GF-D8 (cell line): ENCODE results near the gene HYAL3.
"Not testable (repeated sequence)": the region's sequence is repeated elsewhere in the genome, so short reads cannot be mapped to it uniquely, and the experiment has no call there.

Experiments
- DNase-seq: peaks from one replicate; lab custom pipeline; 2025; lab: John Stamatoyannopoulos, UW

Gene HYAL3

DNA sequence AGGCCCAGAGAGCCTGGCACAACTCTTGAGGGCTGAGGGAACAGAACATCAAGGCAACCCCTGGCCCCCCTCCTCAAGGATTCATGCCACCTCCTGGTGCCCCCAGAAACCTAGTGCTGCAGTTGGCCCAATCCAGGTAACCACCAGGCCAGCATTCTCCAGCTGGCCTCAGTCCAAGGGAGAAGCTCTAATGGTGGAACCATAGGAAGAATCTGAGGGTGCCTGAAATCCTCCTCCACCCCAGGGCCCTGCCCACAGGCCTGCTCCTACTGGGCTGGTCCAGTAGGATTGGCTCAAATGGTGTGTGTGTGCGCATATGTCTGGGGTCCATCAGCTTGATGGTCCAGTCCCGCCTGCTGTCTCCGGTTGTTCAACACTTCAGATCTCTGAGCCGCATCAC is 15.6 kb upstream of the HYAL3 start:
- no peak for DNase-seq

DNA sequence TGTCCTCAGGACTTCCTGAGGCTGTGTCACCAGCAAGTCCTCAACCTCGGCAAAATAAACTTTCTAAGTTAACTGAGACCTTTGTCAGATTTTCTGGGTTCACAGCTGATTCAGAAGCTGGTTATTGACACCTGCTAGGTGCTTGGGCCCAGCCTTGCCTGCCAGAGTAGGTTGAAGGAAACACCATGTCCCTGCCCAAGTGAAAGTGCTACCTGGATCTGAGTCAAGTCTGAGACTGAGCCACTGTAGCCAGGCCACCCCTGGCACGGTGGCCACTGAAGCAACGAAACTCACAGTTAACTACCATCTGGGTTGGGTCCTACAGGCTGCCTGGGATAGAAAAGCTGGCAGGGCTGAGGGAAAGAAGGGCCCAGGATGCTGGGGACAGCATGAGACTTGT is 15.1 kb upstream of the HYAL3 start:
- no peak for DNase-seq

DNA sequence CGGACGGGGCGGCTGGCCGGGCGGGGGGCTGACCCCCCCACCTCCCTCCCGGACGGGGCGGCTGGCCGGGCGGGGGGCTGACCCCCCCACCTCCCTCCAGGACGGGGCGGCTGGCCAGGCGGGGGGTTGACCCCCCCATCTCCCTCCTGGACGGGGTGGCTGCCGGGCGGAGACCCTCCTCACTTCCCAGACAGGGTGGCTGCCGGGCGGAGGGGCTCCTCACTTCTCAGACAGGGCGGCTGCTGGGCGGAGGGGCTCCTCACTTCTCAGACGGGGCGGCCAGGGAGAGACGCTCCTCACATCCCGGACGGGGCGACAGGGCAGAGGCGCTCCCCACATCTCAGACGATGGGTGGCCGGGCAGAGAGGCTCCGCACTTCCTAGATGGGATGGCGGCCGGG is 12.8 kb upstream of the HYAL3 start:
- not testable (repeated sequence) for DNase-seq

DNA sequence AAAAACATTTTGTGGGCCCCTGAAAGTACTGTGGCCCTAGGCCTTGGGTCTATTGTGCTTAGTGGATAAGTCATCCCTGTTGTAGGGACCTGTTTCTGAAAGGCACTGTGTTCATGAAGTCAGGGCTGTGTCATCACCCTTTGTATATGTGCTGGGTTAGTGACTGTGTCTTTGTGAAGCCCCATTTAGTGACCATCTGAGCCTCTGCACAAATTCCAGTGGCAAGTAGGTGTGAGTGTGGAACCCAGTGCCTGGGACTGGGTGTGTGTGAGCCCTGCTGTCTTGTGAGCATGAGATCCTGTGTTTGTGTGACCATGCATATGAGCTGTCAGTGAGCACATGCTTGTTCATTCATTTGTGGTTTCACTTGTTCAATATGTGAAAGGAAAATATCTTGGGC is 5.4 kb upstream of the HYAL3 start:
- no peak for DNase-seq

DNA sequence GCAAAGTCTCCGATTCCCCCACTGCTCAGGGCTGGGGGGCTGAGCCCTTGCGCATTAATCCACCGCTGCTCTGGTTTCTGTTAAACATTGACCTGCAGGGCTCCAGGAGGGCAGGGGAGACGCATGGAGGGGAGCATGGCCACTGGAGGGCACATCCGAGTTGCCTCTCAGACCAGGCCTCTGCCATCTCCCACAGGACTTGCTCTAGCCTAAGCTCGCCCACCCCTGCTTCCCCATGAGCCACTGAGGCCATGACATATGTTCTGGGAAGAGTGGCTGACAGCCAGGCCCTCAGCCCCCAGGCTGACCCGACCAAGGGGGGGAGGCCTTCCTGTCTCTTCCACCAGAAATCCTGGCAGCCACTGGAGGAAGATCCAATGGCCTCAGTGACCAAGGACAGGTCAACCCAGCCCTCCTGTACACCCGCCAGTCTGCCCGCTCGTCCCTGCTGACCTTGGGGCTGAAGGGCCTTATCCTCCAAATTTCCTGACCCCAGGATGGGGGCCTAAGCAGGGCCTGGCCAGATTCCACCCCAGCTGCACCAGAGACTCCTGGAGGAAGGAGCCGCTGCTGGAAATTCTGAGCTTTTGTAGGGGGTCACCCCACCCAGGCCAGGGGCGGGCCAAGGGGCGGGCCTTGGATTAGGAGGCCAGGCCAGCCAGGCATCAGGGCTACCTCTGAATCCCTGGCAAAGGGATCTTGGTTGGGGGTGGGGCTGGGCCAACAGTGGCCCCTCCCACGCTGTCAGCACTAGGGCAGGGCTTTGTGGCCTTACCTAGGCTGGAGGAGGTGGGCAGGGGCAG is 4.0 kb upstream of the HYAL3 start, which contains the start of gene HYAL1:
Gene HYAL1, minus strand, starts transcription at position 562 of the 803 bp plus-strand sequence. CDS start 618 bp downstream, outside the sequence.
- no peak for DNase-seq

DNA sequence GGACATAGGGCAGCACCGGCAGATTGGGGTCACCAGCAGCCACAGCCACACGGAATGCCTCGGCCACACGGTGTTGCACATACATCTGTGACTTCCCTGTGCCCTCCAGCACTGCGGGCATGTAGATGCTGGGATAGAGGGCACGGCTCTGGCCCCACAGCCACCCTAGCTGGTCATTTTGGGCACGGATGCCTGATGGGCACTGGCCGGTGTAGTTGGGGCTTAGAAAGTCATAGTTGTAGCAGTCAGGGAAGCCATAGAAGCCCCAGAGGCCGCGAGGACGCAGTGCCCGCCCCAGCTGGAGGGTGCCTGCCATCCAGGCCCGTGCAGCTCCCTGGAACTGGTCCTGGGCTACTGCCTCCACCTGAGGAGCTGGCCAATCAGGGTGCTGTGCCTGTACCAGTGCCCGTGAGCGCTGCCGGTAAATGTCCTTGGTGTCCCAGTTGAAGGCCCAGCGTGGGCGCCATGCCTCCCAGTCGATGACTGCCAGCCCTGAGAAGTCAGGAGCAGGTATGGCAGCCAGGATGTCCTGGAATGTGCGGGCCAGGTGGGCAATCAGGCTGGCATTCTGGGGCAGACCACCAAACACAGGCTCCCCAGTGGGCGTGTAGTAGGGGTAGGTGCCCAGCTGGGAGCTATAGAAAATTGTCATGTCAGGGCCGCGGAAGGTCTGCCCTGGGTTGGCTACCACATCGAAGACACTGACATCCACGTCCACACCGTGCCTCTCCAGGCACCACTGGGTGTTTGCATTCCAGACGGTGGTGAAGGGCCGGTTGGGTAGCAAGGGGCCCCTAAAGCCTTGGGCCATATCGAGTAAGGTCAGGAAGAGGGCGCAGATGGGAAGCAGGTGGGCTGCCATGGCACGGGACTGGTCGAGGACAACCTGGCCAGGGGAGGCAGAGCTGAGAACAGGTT is 3.1 kb upstream of the HYAL3 start:
- DNase-seq = no peak

DNA sequence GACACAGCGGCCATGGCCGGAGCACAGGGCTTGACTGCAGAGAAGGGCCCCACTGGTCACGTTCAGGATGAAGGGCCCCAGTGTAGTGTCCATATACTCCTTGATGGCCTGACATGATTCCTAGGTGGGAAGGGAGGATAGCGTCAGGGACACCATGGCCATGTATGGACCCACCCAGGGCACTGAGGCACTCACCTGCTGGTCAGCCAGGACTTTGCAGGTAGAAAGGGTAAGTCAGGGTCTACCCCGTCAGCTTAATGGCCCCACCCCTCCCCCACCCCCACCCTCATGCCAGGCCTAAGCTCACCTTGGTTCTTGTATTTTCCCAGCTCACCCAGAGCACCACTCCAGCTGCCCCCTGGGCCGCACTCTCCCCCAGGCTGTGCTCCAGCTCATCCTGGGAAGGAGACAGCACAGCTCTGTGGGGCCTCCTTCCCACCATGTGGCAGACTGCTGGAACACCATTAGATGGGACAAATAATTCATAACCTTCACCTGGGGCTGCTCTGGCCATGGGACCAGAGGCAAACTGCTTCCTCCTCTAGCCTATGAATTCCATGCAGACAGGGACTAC is 1.6 kb upstream of the HYAL3 start:
- no peak for DNase-seq

DNA sequence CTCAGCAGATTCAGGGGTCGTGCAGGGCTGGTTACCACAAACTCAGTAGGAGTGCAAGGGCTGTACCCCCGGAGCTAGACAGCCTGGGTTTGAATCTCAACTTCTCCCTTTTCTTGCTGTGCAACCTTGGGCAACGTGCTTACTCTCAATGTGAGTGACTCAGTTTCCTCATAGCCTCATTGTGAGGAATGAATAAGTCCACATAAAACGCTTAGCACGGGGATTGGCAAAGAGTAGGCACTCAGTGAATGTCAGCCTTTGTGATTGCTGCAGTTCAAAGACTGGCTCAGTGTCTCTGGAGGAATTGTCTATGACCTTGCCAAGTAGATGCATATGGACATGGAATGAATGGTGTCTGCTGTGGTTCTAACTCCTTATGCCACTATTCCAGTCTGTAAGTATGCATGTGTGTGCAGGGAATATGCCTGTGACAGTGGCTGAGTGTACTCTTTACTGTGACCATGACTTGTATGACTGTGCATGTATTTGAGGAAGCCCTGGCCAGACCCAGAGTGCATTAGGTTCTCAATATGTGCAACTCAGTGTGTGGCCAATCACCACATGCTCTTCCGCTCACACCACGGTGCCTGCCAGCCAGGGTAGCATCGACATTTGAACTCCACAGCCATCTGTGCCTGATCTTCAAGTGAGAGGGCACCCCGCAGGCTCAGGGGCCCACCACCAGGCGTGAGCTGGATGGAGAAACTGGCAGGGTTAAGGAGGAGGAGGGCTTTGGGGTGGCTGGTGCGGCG is 900 bp upstream of the HYAL3 start:
- DNase-seq = peak; percentile 66

DNA sequence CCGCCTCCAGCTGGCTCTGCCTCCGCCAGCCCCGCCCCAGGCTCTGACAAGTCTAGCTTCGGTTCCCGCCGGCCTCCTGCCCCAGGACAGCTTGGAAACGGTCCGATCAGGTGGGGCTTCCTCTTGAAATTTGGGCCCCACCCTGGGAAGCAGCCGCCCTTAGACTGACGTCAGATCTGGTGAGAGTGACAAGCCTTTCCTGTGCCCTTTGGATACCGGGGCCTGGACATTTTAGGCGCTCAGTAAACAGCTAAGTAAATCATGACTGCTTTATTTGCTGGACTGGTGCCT is 378 bp upstream of the HYAL3 start:
- no peak for DNase-seq

DNA sequence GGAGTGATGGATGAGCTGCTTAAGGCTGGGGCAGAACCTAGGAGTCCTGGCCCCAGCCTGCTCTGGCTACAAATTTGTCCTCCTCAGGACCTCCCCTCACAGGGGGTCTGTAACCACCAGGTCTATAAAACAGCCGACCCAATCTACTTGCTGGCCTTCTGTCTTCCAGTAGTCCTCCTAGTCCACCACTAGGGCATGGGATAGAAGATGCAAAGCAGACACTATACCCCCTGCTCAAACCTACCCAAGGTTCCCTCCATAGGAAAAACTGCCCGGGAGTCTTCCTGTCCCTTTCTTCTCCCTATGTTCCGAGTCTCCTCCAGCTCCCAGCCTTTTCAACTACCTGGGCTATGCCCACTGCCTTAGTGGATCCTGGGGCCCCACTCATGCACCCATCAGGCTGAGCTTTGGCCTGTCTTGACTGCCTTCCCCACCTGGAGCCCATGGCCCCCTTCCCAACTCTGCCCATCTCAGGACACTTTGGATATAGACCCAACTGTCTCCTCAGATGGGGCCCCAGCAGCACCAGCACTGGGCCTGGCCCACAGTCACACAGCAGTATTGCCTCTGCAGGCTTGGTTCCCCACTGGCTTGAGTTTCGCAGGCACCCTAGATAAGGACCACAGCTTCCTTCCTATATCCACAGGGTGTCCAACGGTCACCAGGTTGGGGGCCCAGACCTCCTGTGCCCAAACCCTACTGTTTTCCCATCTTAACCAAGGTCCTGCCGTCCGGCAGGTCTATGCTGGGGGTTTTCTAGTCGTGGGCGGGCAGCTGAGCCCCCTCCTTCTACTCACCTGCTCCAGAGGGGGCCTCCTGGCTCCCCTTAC is 1.1 kb downstream of the HYAL3 start:
- peak; percentile 55 for DNase-seq

DNA sequence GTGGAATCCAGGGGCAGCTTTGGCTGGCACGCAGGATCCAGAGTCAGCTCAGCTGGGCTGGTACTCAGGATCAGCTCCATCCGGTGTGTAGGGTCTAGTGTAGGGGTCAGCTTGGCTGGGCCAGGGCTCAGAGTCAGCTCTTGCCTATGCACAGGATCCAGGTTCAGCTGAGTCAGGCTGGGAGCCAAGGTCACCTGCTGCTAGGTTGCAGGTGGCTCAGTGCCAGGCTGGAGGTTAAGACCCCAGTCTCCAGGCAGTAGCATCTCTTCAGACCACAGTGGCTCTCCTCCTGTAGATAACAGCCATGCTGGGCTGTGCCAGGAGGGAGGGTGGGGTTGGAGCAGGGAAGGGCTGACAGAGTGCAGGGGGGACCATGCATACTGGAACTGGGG is 1.8 kb downstream of the HYAL3 start:
- no peak for DNase-seq

DNA sequence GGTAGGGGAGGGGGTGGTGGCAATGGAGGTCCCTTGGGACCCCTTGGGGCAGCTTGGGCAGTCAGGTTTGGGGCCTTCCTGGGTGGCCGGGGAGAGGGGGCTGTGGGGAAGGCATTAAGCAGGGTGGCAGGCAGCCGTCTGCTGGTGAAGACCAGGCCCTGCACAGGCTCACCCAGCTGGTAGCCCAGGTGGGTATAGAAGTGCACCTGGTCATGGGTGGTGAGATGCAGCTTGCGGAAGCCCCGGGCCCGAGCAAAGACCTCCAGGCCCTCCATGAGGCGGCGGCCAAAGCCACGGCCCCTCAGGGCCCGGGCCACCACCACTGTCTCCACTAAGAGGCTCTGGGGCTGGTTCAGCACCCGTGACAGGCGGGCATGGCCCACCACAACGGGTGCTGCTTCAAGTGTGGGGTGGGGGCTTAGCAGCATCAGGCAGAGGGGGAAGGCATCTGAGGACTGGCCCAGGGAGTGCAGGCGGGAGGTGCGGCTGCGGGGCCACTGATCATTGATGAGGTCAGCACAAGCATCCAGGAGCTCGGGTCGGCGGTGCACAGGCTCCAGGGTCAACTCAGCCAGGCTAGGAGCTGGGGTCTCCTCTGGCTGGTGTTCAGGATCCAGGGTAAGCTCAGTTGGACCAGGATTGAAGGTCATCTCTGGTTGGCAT is 2.4 kb downstream of the HYAL3 start:
- DNase-seq = no peak

DNA sequence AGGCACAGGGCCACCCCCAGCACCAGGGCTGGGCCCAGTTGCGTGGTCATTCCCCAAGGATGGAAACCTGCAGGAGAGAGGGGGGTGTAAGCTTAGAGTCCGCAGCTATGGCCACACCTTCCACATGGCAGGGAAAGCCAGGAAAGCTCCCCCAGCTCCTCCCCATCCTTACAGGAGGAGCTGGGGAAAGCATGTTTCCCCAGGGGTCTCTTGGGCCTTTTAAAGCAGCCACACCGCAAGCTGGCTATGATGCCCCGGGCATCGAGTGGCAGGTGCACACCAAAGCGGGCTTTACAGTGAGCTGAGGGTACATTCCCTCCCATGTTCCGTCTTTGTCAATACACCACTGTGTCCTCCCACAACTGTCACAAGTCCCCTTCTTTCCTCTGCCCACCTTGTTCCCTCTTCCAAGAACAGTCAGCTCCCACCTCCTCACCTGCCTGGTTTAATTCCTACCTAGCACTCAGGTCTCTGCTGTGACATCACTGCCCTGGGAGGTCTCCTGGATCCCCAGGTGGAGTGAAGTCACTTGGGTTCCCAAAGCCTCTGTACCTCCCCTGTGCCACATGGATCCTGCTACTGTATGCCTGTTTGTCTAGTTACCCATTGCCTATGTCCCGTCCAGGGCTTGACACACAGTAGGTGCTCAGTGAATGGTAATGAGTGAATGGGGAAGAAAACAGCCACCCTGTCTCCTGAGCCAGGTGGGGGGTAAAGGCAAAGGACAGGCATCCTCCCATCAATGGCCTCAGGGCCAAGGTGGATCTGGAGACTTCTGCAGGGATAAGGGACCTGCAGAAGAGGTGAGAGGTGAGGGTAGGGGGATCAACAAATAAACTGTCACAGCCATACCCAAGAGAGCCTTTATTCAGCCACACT is 3.4 kb downstream of the HYAL3 start:
- no peak for DNase-seq

DNA sequence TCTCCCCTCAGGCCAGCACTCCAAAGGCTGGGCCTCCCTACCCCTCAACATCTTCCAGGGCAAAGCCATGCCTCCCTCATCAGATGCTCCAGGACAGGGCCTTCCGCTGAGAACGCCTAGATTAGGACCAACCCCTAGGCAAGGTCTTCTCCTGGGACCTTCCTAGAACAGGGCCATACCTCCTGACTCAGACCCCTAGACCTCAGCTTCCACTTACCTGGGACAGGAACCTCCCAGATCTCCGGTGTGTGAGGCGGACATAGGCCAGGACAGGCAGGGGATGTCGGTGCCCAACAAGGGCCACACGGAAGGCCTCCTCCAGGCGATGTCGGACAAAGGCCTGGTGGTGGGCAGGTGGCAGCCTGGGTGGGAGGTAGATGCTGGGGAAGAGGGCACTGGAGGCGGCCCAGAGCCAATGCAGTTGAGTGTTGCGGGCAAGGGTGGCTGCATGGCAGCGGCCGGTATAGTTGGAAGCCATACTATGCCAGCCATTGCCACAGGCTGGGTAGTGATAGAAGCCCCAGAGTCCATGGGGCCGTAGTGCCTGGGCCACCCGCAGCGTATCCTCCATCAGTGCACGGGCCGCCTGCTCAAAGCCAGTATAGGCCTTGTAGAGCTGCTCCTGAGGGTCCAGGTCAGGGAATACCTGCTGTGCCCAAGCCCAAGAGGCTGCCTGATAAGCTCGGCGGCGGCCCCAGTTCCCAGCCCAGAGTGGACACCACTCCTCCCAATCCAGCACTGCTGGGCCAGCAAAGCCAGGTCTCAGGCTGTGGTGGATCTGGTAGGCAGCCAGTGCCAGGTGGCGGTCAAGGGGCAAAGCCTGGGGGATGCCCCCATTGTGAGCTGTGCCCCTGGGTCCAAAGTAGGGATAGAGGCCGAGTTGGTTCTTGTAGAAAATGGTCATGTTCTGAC is 4.5 kb downstream of the HYAL3 start:
- DNase-seq = no peak

DNA sequence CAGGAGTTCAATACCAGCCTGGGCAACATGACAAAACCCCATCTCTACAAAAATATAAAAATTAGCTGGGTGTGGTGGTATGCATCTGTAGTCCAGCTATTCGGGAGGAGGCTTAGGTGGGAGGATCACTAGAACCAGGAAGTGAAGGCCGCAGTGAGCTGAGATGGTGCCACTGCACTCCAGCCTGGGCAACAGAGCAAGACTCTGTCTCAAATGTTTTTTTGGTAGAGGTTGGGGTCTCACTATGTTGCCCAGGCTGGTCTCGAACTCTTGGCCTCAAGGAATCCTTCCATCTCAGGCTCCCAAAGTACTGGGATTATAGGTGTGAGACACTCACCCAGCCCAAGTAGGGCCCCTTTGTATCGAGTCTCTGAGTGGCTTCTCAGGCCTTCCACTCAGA is 5.1 kb downstream of the HYAL3 start:
- DNase-seq = no peak

DNA sequence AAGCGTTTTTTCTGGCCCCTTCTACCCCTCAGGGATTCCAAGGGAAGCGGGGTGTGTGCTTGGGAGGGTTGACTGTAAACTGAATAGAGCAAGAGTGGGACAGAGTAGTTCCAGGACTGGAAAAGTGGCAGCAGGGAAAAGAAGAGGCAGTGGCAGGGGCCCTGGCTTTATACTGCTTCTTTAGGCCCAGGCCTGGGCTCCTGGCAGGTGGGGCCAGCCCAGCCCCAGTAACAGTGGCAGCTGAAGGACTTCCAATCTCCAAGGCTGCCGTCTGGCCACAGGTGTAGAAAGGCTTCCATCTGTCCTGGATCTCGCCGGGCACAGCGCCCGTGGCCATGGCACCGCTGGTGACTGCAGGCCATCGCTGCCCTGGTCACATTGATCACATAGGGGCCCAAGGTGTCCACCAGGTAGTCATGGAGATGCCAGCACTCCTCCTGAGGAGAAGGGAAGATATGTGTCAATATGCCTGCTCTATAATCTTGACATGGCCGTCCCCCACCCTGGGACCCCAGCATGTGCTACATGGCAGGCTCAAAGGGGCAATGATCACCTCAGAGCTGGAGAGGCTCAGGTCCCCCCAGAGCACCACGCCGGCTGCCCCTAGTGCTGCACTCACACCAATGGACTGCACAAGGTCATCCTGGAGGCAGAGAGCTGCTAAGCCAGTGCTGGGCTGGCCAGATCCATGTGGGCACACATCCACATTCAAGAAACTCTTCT is 6.0 kb downstream of the HYAL3 start:
- DNase-seq = no peak

DNA sequence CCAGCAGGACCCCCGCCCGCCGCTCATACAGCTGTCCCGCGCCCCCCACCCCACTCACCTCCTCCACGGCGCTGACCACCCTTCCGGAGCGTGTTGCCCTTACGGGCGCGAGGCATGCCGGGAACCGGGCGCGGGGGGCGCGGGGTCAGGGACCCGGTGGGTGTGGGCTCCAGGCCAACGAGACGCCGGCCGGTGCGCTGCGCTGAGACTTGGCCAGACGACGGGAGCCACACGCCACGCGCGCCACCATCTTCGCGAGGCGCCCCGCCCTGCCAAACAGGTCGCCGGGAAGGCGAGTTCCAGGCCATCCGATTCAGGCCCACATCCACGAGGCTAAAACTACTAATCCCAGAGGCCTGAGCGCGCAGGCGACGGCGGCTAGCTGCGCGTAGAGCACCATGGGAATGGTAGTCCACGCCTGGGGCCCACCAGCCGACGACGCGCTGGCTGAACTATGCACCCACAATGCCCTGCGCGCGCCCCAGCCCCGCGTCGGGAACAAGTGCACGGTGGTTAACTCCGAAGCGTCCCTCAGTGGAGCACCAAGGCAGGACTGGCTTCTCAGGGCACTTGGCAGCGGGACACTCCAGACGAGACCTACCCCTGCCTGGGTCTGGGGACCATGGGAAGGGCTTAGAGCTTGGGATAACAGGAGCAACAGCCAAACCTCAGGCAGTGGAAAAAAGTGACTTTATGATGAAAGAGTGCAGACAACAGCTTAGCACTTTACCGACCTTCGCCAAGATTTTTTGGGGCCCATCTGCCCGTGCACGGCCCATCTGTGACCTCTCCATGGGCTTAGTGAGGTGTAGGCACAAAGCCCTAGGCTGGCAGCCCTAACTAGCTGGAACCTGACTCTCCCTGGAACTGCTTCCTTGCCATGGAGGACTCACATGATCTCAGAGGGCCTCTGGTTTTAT is 6.8 kb downstream of the HYAL3 start, which contains the start of gene IFRD2:
Gene IFRD2, minus strand, starts transcription at position 271 of the 920 bp plus-strand sequence. Its CDS starts 155 bp downstream, at position 116.
- peak; percentile 91 for DNase-seq
